HG02938 (cell line): Measurements from ENCODE around the gene TRIM26.
"Not testable (repeated sequence)": the region's sequence is repeated elsewhere in the genome, so short reads cannot be mapped to it uniquely, and the experiment has no call there.

Experiments
- ATAC-seq: cut with Tn5 transposase; IDR thresholded peaks from one replicate; pipeline ENCODE4 v1.9.1; 2021; ENCODE audit warnings: mild to moderate bottlenecking, moderate library complexity; ENCODE audit not compliant: unreplicated experiment

Gene TRIM26

GRCh38 chr6:30212865-30213666 lies at the start of gene TRIM26:
TRIM26 (minus strand) TSS chr6:30213406; CDS start chr6:30199103, 14,303 bp downstream.
- ATAC-seq: peak; percentile 76

- peak; percentile 15 for ATAC-seq
Observed at GRCh38 chr6:30260036-30260504, 46.9 kb upstream of the TRIM26 start.

- ATAC-seq: peak; percentile 81
Observed at GRCh38 chr6:30259140-30260035, 46.2 kb upstream of the TRIM26 start.

- no peak for ATAC-seq
Observed at GRCh38 chr6:30258204-30258603, 45.0 kb upstream of the TRIM26 start.

- not testable (repeated sequence) for ATAC-seq
Observed at GRCh38 chr6:30252417-30252816, 39.2 kb upstream of the TRIM26 start.

GRCh38 chr6:30244560-30244959 lies 31.4 kb upstream of the TRIM26 start:
- ATAC-seq: no peak

GRCh38 chr6:30238178-30238795 lies 25.1 kb upstream of the TRIM26 start:
- ATAC-seq: no peak

GRCh38 chr6:30234356-30234755 lies 21.1 kb upstream of the TRIM26 start:
- no peak for ATAC-seq

- no peak for ATAC-seq
Observed at GRCh38 chr6:30231067-30231466, 17.9 kb upstream of the TRIM26 start.

- no peak for ATAC-seq
Observed at GRCh38 chr6:30227763-30228487, 14.7 kb upstream of the TRIM26 start.

- no peak for ATAC-seq
Observed at GRCh38 chr6:30227242-30227722, 14.1 kb upstream of the TRIM26 start.

GRCh38 chr6:30223339-30223738 lies 10.1 kb upstream of the TRIM26 start:
- no peak for ATAC-seq

- ATAC-seq: not testable (repeated sequence)
Observed at GRCh38 chr6:30221956-30222355, 8.8 kb upstream of the TRIM26 start.

GRCh38 chr6:30221395-30221794 lies 8.2 kb upstream of the TRIM26 start:
- not testable (repeated sequence) for ATAC-seq

GRCh38 chr6:30219244-30219643 lies 6.0 kb upstream of the TRIM26 start:
- ATAC-seq: no peak

- ATAC-seq: no peak
Observed at GRCh38 chr6:30216096-30216495, 2.9 kb upstream of the TRIM26 start.

GRCh38 chr6:30214657-30214982 lies 1.4 kb upstream of the TRIM26 start:
- ATAC-seq: no peak

- peak; percentile 40 for ATAC-seq
Observed at GRCh38 chr6:30213957-30214656, 901 bp upstream of the TRIM26 start.

- ATAC-seq: no peak
Observed at GRCh38 chr6:30213667-30213956, 406 bp upstream of the TRIM26 start.

- ATAC-seq: no peak
Observed at GRCh38 chr6:30211899-30212298, 1.3 kb downstream of the TRIM26 start.
